Activated T-cell treated with anti-CD3 and anti-CD28 coated beads for 4 hours (primary cell): ENCODE measurements around the gene SYCP2L.
"Not testable (repeated sequence)": the region's sequence is repeated elsewhere in the genome, so short reads cannot be mapped to it uniquely, and the experiment has no call there.

Experiments
- DNase-seq: peaks from one replicate; pipeline ENCODE4 v3.0.0-alpha.2; 2020

SYCP2L gene

DNA sequence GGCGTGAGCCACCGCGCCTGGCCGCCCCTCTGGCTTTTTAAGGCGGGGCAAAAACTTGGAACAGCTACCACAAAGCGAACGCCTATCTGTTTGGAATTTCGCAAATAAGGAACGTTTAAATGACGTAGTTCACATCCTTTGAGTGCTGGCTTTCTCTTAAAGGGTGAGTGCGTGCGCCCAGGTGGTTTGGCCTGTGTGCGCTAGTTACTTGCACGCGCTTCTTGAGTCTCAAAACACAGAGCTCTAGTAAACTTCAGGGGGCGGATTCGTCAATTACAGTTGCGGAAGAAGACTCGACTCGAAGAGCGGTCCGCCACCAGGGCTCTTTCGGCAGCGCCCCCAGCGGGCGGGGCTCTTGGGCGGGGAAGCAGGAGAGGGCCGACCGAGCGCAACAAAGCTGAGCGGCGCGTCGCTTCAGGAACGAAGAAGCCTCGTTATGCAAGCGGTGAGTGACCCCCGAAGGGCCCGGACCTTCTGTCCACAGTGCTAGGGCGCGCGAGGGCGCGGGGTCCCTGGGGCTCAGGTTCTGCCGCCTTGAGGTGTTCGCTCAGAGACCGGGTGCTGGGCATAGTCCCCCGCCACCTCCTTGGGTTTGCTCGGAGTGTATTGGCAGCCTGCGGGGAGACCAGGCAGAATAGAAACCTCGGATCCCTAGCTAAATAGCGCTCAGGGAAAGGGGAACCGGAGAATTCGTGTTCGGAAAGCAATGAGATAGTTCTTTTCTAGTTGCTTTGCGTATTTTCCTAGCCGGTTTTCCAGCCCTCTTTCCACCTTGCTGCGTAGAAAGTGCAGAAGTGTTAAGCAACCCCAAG lies at the start of gene SYCP2L:
TSS of gene SYCP2L (plus strand) at position 362 of the 812 bp plus-strand sequence. CDS start at position 437, 75 bp downstream.
- no peak for DNase-seq

DNA sequence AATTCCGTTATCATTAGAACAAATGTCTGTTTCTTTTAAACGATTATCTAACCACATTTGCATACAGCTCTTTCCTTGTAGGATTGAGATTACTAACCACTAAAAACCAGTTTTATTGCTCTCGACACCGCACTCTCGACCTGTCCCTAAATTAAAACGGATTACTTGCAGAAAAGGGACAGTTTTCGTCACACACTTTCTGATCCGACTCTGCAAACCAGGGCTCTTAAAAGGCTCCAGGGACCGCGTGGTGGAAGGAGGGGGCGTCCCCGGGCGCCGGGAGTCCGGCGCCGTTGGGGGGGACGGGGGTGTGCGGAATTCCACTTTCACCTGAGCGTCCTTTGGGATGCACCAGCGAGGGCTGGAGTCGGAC lies 49.2 kb upstream of the SYCP2L start:
- no peak for DNase-seq

DNA sequence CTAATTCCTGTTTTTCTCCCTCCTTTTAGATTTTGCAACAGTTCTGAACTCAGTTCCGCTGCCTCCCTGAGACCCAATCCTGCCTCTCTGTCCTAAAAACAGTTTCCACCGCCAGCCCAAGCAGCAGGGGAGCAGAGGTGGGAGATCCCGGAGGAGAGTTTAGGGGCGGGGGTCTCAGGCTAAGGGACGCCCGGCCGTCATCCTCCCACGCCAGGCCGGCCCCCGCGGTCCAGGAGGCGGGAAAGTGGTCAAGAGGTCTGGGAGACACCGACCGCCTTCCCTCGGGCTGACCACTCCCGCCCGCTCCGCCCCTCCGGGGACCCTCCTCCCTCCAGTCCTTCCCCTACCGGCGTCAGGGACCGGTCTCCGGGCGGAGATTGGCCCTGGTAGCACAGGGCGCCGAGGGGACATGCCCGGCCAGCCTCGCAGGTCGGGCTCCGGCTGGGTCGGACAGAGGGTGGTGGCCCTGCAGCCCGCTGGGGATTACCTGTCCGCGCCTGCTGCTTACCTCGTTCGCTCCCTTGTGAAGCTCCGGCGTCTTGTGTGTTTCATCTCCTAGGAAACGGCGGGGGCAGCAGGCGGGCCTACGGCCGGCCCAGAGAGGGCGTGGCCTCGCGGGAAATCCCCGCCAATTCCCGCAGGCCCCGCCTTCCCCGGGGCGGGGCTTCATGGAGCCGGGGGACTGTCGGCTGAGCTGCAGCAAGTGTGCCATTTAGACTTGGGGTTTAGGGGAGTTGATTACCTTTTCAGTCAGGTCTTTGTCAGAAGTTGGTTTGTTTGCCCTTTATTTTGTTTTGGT lies 48.7 kb upstream of the SYCP2L start, which contains the start of gene MAK:
TSS of gene MAK (minus strand) at position 545 of the 799 bp plus-strand sequence. CDS start 7,891 bp downstream, outside the sequence.
- DNase-seq, result peak; percentile 83

DNA sequence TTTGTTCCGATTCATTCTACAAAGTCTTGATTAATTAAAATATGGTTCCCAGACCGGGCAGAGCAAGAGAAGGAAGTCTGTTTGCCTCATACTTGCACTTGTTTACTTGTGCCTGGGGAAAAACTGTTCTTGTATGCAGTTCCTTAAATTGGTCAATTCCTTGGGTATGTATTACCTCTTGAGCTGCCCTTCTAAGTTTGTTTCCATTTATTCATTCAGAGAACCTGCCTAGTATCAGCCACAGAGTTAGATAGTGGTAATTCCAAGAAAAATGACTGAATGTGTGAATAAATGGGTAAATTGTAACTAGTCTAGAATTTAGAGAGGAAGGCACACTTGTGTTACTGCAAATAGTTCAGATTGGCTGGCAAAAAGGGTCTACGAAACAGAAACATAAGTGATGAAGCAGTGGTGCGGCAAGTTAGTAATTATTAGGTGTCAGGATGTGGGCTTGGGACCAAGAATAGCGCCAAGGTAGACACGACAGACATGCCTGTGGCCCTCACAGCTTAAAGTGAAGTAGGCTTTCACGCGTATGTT lies 48.0 kb upstream of the SYCP2L start:
- DNase-seq, result no peak

- DNase-seq, result no peak
Observed at GRCh38 chr6:10843554-10843953, 43.3 kb upstream of the SYCP2L start.

- DNase-seq, result no peak
Observed at GRCh38 chr6:10847684-10848083, 39.2 kb upstream of the SYCP2L start.

- no peak for DNase-seq
Observed at GRCh38 chr6:10849901-10850300, 37.0 kb upstream of the SYCP2L start.

GRCh38 chr6:10850728-10851127 lies 36.1 kb upstream of the SYCP2L start:
- no peak for DNase-seq

GRCh38 chr6:10852361-10852960 lies 34.4 kb upstream of the SYCP2L start:
- DNase-seq, result no peak

GRCh38 chr6:10853849-10854300 lies 33.0 kb upstream of the SYCP2L start:
- DNase-seq, result not testable (repeated sequence)

DNA sequence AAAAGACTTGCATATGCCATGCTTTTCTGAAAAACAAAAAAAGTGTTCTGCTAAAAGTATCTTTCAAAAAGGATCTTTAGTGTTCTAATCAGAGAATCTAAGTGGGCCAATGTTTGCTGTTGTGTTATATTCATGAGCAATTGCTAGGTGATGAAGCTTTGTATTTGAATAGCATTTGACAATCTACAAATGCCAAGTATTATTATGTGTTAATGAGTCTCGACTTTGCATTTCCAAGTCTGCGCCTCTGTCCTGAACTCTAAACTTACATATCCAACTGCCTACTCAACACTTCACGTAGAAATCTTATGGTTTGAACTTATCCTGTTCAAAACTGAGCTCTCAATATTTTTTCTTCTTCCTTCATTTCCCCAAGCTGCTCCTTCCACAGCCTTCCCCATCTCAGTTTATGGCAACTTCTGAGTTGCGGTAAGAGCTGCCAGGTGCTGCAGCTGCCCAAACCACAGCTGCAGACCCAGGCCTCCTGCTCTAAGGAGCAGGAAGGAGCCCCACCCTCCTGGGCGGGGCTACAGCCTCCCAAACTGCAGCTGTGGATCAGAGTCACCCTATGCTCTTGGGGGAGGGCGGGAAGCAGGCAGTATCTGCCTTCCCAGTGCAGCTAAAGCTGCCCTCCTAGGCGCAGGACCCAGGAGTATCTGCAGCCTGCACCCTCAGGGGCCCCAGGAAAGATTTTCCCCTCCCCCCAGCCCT lies 31.8 kb upstream of the SYCP2L start:
- no peak for DNase-seq

DNA sequence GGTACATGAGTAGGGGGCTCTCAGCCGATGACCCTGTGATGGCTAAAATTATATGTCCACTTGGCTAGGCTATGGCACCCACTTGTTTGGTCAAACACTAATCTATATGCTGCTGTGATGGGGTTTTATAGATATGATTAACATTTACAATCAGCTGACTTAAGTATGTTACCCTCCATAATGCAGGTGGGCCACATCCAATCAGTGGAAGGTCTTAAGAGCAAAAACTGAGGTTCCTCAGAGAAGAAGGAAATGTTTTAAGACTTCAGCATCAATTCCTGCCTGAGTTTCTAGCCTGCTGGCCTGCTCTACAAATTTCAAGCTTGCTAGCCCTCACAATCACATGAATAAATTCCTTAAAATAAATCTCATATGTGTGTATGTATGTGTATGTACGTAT lies 29.6 kb upstream of the SYCP2L start:
- DNase-seq, result no peak

- no peak for DNase-seq
Observed at GRCh38 chr6:10861086-10861485, 25.8 kb upstream of the SYCP2L start.

- DNase-seq, result no peak
Observed at GRCh38 chr6:10862361-10862760, 24.5 kb upstream of the SYCP2L start.

DNA sequence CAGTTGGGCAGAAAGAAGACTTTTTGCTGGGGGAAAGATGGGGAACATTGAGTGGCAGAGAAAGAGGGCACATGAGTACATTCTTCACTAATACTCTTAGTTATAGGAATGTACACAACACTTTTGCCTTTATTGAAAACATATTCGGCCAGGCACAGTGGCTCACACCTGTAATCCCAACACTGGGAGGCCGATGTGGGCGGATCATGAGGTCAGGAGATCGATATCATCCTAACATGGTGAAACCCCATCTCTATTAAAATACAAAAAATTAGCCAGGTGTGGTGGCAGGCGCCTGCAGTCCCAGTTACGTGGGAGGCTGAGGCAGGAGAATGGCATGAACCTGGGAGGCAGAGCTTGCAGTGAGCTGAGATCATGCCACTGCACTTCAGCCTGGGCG lies 23.8 kb upstream of the SYCP2L start:
- DNase-seq, result not testable (repeated sequence)

DNA sequence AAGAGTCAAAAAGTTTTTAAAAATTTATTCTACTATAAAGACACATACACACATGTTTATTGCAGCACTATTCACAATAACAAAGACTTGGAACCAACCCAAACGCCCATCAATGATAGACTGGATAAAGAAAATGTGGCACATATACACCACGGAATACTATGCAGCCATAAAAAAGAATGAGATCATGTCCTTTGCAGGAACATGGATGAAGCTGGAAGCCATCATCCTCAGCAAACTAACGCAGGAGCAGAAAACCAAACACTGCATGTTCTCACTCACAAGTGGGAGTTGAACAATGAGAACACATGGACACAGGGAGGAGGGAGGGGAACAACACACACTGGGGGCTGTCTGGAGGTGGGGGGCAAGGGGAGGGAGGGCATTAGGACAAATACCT lies 20.1 kb upstream of the SYCP2L start:
- not testable (repeated sequence) for DNase-seq

GRCh38 chr6:10867952-10868351 lies 18.9 kb upstream of the SYCP2L start:
- no peak for DNase-seq

DNA sequence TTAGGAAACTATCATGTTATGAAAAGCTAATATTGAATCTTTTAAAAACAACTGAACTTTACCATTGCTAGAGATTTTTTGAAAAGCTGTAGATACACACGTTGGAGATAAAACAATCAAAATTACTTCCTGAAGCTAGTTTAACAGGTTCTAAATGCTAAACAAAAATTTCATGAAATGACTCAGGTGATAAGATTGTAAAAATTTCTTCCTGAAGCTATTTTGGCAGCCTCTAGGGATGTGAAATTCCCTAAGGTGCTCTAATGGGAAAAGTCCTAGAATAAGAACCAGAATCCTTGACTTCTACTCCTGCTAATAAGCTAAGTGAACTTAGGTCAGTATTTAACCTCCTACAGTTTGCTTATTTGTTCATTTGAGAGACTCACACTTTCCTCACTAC lies 13.5 kb upstream of the SYCP2L start:
- no peak for DNase-seq

DNA sequence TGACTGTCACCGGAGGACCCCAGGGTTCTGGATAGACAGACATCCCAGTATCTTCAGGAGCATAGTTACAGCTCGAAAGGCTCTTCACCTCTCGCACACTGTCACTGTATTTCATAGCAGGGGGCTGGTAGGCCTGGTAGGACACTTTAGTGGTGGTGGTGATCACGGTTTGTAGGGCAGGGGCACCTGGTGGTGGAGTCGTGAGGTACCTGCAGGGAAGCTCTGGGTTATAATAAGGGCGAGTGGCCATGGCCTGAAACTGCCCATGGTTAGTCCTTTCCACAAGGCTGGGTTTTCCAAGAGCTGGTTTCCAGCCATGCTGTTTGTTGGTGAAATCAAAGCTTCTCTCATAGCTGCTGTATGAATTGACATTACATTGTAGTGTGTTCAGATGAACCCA lies 12.6 kb upstream of the SYCP2L start:
- no peak for DNase-seq

- no peak for DNase-seq
Observed at GRCh38 chr6:10875026-10875425, 11.8 kb upstream of the SYCP2L start.

DNA sequence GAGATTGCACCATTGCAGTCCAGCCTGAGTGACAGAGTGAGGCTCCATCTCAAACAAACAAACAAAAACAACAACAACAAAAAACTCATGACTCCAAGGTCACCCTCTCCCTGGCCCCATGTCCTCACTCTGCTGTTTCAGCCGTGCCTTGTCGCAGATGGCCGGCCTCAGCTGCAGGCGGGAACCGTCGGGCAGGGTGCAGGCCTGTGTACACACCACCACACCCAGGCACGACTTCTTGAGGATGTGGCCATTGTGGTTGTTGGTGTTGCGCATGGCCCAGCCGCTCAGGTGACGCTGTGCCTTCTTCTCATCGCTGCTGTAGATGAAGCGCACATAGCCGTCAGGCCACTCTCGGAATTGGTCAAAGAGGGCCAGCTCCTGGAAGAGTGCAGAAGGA lies 9.8 kb upstream of the SYCP2L start:
- DNase-seq, result no peak

GRCh38 chr6:10877871-10878270 lies 9.0 kb upstream of the SYCP2L start:
- no peak for DNase-seq

DNA sequence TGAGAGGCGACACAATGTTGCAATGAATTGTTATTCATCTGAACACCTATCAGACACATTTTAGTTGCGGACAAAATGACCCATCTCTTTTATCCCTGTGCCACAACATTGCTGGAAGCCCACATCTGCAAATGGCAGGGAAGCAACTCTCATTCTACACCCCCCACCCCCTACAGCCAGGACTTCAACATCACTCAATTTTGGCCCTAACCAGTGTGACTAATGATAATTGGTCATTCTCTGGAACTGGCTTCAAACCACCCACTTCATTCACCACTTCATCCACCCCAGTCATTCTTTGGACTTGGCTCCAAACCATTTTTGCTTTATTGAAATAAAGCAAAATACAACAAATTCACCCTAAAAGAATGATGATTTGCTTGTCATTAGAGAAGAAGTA lies 6.5 kb upstream of the SYCP2L start:
- DNase-seq, result no peak
